ENCODE measurements around the gene GATC. TPM values are rescaled to one million over a fixed set of nuclear protein-coding genes. Genes with fewer than 3 reads are reported as not detected.
A peak's percentile ranks its signal among the peaks of the same experiment; 100 is the strongest.

Gene GATC
- total and polyA plus RNA-seq, 7 experiments from 2014 or later: 14.4 to 30.6 (median 24.6) TPM

DNA sequence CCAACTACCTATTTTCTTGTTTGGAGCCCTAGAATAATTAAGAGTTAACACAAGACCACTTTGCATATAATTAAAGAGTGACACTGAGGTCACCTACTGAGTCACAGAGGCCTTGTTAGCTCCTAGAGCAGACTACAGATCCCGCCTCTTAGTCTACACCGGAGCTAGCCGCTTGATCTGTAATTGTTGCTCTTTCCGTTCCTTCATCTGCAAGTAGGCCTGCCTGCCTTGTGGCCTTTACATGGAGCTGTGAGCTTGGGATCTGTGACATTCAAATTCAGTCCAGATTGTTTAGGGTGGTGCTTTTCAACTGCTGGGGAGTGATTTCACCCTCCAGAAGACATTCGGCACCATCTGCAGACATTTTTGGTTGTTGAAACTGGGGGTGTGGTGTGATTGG lies 44.1 kb downstream of the GATC start:
- H3K36me3 Mint-ChIP-seq: no peaks in the 10 kb centered on the region
- intact Hi-C loops (cut with micrococcal nuclease): no loop called here
- H3K4me1 ChIP-seq (ENCODE audit: control insufficient read depth in 2 of 2, insufficient read depth in 2 of 2, low read length in 2 of 2): peaks cover 3% of the 10 kb centered on the region in 2 donors
- H3K9me3 ChIP-seq (ENCODE audit: control insufficient read depth in 2 of 3, low read length in 3 of 3): no peaks in the 10 kb centered on the region
- no peak overlapping the region for H3K4me3 ChIP-seq (ENCODE audit: low read length)
- peaks cover 0 to 12% (median 6%) of the 10 kb centered on the region in 7 donors for H3K4me1 Mint-ChIP-seq
- no peaks in the 10 kb centered on the region for H3K27me3 ChIP-seq (ENCODE audit: control insufficient read depth in 2 of 2, insufficient read depth in 2 of 2, low read length in 2 of 2)
- ATAC-seq (no peak), DNase-seq (no peak)
- H3K27me3 Mint-ChIP-seq: no peaks in the 10 kb centered on the region
- H3K4me3 Mint-ChIP-seq: no peak overlapping the region
- no peaks in the 10 kb centered on the region for H3K9me3 Mint-ChIP-seq
- ChIA-PET CTCF (interaction anchor here (1.5 kb wide), 1 partner anchor 37 kb away, joined by 5 read pairs; no protein-coding TSS in a partner anchor), POLR2A (no interaction called here)
- H3K36me3 ChIP-seq (ENCODE audit: control insufficient read depth in 2 of 3, insufficient read depth in 3 of 3, low read length in 3 of 3): no peaks in the 10 kb centered on the region
- no peak overlapping the region for H3K27ac ChIP-seq (ENCODE audit: low read depth, low read length)
- peak overlapping the region in 3 of 9 donors; percentile 23 to 74 (median 53) for H3K27ac Mint-ChIP-seq

DNA sequence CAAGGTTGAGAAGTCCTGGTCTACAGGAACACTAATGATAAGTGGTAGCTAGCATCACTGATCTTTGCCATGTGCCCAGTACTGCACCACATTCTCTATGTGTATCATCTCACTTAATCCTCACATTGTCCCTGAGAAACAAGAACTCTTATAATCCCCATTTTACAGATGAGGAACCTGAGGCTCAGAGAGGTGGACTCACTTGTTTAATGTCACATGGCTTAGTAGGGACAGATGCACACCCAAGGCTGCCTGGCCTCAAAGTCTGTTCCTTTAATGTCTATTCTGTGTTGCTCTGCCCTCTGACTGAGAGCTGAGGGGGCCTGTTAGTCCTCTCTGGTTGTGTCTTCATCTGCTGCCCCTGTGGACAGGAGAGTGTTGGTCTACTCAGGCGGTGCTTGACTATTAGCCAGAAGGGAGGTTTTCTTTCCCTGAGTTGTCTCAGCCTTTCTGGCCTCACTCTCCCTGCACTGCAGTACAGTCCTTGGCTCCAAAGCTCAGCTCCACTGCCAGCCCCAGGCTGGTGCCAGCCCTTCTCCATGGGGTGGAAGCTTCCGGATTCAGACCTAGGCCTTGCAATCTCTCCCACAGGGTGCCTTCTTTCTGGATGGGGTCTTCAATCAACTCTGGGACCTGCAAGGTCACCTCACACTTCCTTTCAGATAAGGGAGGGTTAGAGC lies 44.7 kb downstream of the GATC start:
- Mint-ChIP-seq H3K36me3 (no peaks in the 10 kb centered on the region), H3K9me3 (peaks cover 0 to 2% (median 0%) of the 10 kb centered on the region in 11 donors), H3K27me3 (no peaks in the 10 kb centered on the region), H3K4me3 (no peak overlapping the region), H3K27ac (no peak overlapping the region), H3K4me1 (peaks cover 0 to 16% (median 11%) of the 10 kb centered on the region in 7 donors)
- Histone ChIP-seq H3K36me3 (ENCODE audit: control insufficient read depth in 2 of 3, insufficient read depth in 3 of 3, low read length in 3 of 3) (peaks cover 0 to under 1% (median 0%) of the 10 kb centered on the region in 3 experiments), H3K27me3 (ENCODE audit: control insufficient read depth in 2 of 2, insufficient read depth in 2 of 2, low read length in 2 of 2) (no peaks in the 10 kb centered on the region), H3K9me3 (ENCODE audit: control insufficient read depth in 2 of 3, low read length in 3 of 3) (no peaks in the 10 kb centered on the region), H3K4me1 (ENCODE audit: control insufficient read depth in 2 of 2, insufficient read depth in 2 of 2, low read length in 2 of 2) (peaks cover 4 to 5% of the 10 kb centered on the region in 2 donors), H3K4me3 (ENCODE audit: low read length) (no peak overlapping the region), H3K27ac (ENCODE audit: low read depth, low read length) (no peak overlapping the region)
- intact Hi-C loops (cut with micrococcal nuclease): no loop called here
- ATAC-seq (no peak), DNase-seq (no peak)
- ChIA-PET POLR2A (interaction anchor here (1.5 kb wide), 1 partner anchor 22 kb away, joined by 4 read pairs; no protein-coding TSS in a partner anchor), CTCF (interaction anchor here (0.5 to 1.5 kb wide), 2 partner anchors 38 to 166 kb away, joined by 4 to 5 read pairs; no protein-coding TSS in a partner anchor)

DNA sequence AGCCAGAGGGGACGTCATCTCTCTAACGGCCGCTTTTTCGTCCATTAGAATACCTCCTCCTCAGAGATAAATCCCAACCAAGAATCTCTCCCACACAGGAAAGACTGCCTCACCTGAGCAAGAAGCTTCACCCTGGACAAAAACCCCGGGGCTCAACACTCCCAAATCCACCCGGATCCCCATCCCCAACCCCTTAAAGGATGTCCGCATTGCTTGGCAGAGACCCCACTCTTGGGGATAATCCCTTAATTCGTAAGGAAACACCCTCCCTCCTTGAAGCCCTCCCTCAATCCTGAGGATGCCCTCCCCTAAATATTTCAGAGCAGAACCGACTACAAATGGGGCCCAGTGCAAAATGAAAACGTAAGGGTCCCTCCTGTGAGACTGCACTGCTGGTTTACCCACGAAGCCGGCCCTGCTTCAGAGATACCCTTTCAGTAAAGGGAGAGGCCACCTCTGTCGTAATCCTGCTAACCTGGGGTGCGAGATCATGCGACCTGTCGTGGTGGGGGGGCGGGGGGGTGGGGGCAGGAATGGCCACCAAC lies 49.0 kb downstream of the GATC start:
- Histone ChIP-seq H3K4me1 (ENCODE audit: control insufficient read depth in 2 of 2, insufficient read depth in 2 of 2, low read length in 2 of 2) (peaks cover 9% of the 10 kb centered on the region in 2 donors), H3K4me3 (ENCODE audit: low read length) (peak overlapping the region; percentile 82), H3K27me3 (ENCODE audit: control insufficient read depth in 2 of 2, insufficient read depth in 2 of 2, low read length in 2 of 2) (no peaks in the 10 kb centered on the region), H3K9me3 (ENCODE audit: control insufficient read depth in 2 of 3, low read length in 3 of 3) (no peaks in the 10 kb centered on the region), H3K27ac (ENCODE audit: low read depth, low read length) (peak overlapping the region; percentile 84), H3K36me3 (ENCODE audit: control insufficient read depth in 2 of 3, insufficient read depth in 3 of 3, low read length in 3 of 3) (peaks cover 0 to 12% (median 0%) of the 10 kb centered on the region in 3 experiments)
- ATAC-seq: no peak
- H3K36me3 Mint-ChIP-seq: peaks cover 0 to 20% (median 4%) of the 10 kb centered on the region in 5 donors
- peaks cover 13 to 42% (median 33%) of the 10 kb centered on the region in 7 donors for H3K4me1 Mint-ChIP-seq
- peak overlapping the region; percentile 83 to 98 (median 94) for H3K4me3 Mint-ChIP-seq
- DNase-seq: no peak
- H3K27ac Mint-ChIP-seq: peak overlapping the region; percentile 12 to 93 (median 69)
- intact Hi-C loops (cut with micrococcal nuclease): loop anchor here in 1 of 2 donors (1.0 kb wide), 1 partner anchor 26 kb away; the partner anchor contains the start of gene SRSF9
- ChIA-PET CTCF (interaction anchor here (1.0 kb wide), 1 partner anchor 25 kb away, joined by 3 read pairs; no protein-coding TSS in a partner anchor), POLR2A (interaction anchor here (1.1 to 3.7 kb wide), 7 partner anchors 12 to 40 kb away, joined by 3 to 34 read pairs (median 10); partner anchors contain the start of genes COQ5 and SRSF9)
- peaks cover 0 to 4% (median 0%) of the 10 kb centered on the region in 11 donors for H3K9me3 Mint-ChIP-seq
- no peaks in the 10 kb centered on the region for H3K27me3 Mint-ChIP-seq

DNA sequence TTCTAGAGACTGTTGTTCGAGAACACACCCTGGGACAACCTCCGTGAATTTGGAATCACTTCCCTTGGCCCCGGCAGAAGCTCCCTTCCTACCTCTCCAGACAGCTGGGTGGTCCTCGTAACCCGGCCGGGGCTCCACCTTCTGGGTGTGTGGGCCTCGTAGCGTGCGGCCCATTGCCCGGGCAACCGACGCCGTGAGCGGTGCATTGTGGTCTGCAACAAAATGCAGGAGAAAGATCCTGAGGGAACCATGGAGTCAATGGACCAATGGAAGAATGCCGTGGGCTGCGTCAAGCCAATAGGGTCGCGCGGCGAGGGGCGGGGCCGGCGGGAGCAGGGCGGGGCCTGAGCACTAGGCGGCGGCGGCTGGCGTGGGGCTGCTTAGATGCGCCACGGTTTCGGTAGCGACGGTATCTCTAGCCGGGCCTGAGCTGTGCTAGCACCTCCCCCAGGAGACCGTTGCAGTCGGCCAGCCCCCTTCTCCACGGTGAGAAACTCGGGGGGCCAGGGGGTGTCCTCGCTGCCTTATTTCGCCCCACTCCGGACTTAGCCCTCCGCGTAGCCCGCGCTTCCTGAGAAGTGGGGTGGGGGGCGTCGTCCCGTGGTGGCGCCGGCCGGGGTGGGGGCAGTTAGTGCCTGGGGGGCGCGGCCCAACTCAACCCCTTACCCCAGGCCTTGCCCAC lies 49.6 kb downstream of the GATC start, which contains the start of gene DYNLL1:
Gene DYNLL1 (plus strand): TSS at position 383 of the 682 bp plus-strand sequence. CDS start 309 bp downstream, outside the sequence.
- Histone ChIP-seq H3K4me3 (ENCODE audit: low read length) (peak within 1 kb of the TSS; percentile 82), H3K4me1 (ENCODE audit: control insufficient read depth in 2 of 2, insufficient read depth in 2 of 2, low read length in 2 of 2) (peaks cover 9% of the 10 kb centered on the region in 2 donors), H3K36me3 (ENCODE audit: control insufficient read depth in 2 of 3, insufficient read depth in 3 of 3, low read length in 3 of 3) (peaks cover 0 to 15% (median 0%) of the 10 kb centered on the region in 3 experiments), H3K27ac (ENCODE audit: low read depth, low read length) (peak within 1 kb of the TSS; percentile 84), H3K27me3 (ENCODE audit: control insufficient read depth in 2 of 2, insufficient read depth in 2 of 2, low read length in 2 of 2) (no peaks in the 10 kb centered on the region), H3K9me3 (ENCODE audit: control insufficient read depth in 2 of 3, low read length in 3 of 3) (no peaks in the 10 kb centered on the region)
- peaks cover 0 to 4% (median 0%) of the 10 kb centered on the region in 11 donors for H3K9me3 Mint-ChIP-seq
- ChIA-PET POLR2A (interaction anchor here (0.6 to 3.7 kb wide), 14 partner anchors 13 to 408 kb away, joined by 3 to 34 read pairs (median 5); partner anchors contain the start of genes COQ5, COX6A1, POP5 and RNU4-2), CTCF (interaction anchor here (1.6 kb wide), 1 partner anchor 23 kb away, joined by 5 read pairs; no protein-coding TSS in a partner anchor)
- intact Hi-C loops (cut with micrococcal nuclease): loop anchor here (1.0 to 2.0 kb wide), 11 partner anchors 27 to 190 kb away; partner anchors contain the start of genes COQ5 (in 2 of the 2), GATC (in 2 of the 2), SRSF9 (in 2 of the 2) and TRIAP1 (in 2 of the 2)
- peaks cover 0 to 20% (median 4%) of the 10 kb centered on the region in 5 donors for H3K36me3 Mint-ChIP-seq
- peaks cover 13 to 48% (median 33%) of the 10 kb centered on the region in 7 donors for H3K4me1 Mint-ChIP-seq
- peak within 1 kb of the TSS; percentile 58 to 94 (median 90) for H3K27ac Mint-ChIP-seq
- H3K27me3 Mint-ChIP-seq: no peaks in the 10 kb centered on the region
- DNase-seq (peak; percentile 95 to 99 (median 97)), ATAC-seq (peak; percentile 99)
- peak within 1 kb of the TSS; percentile 83 to 98 (median 94) for H3K4me3 Mint-ChIP-seq

DNA sequence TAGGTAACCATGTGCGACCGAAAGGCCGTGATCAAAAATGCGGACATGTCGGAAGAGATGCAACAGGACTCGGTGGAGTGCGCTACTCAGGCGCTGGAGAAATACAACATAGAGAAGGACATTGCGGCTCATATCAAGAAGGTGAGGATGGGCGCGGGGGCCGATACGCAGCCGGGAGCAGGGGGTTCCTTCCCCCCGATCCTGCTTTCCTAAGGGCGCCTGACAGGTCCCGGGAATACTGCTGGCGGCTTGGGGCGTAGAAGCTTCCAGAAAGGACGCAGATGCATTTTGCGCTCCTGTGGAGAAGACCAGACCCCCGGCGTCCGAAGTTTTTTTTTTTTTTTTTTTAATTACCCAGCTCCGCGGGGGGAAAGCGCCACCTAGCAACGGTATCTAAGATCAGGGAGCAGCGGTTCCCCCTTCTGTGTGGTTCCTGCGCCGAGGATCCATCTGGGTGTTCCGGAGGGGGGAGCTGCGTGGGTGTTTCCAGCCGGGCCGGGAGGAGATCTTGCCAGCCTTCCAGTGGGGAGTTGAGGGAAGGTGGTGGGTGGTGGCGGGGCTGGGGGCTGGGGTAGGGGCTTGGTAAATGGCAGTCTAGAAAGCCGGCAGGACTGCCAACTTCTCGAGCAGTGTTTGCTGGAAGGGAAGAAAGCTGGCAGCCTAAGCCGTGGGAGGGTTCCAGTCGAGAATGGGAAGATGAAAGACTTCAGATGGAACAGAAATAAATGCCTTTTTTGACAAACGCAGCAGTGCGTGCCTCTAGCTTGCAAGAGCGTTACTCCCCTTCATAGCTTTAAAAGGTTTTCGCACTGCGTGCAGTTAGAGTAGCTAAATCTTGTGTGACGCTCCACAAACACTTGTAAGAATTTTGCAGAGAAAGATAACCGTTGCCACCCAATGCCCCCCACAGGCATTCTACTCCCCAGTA lies 50.4 kb downstream of the GATC start:
- ChIA-PET CTCF (interaction anchor here (0.6 to 1.6 kb wide), 6 partner anchors 9 to 140 kb away, joined by 3 to 5 read pairs (median 3); partner anchors contain the start of gene SRSF9), POLR2A (interaction anchor here (0.6 to 3.7 kb wide), 20 partner anchors 11 to 1216 kb away, joined by 3 to 34 read pairs (median 5); partner anchors contain the start of genes COQ5, COX6A1, POP5 and RNU4-2)
- H3K36me3 Mint-ChIP-seq: peaks cover 0 to 20% (median 4%) of the 10 kb centered on the region in 5 donors
- H3K9me3 Mint-ChIP-seq: peaks cover 0 to 4% (median 0%) of the 10 kb centered on the region in 11 donors
- Histone ChIP-seq H3K27ac (ENCODE audit: low read depth, low read length) (peak overlapping the region; percentile 84), H3K36me3 (ENCODE audit: control insufficient read depth in 2 of 3, insufficient read depth in 3 of 3, low read length in 3 of 3) (peaks cover 0 to 20% (median 0%) of the 10 kb centered on the region in 3 experiments), H3K4me3 (ENCODE audit: low read length) (peak overlapping the region; percentile 82), H3K9me3 (ENCODE audit: control insufficient read depth in 2 of 3, low read length in 3 of 3) (no peaks in the 10 kb centered on the region), H3K27me3 (ENCODE audit: control insufficient read depth in 2 of 2, insufficient read depth in 2 of 2, low read length in 2 of 2) (no peaks in the 10 kb centered on the region), H3K4me1 (ENCODE audit: control insufficient read depth in 2 of 2, insufficient read depth in 2 of 2, low read length in 2 of 2) (peaks cover 9% of the 10 kb centered on the region in 2 donors)
- intact Hi-C loops (cut with micrococcal nuclease): loop anchor here (1.0 to 2.0 kb wide), 11 partner anchors 27 to 190 kb away; partner anchors contain the start of genes COQ5 (in 2 of the 2), GATC (in 2 of the 2), TRIAP1 (in 2 of the 2) and COX6A1 (in 1 of the 2)
- ATAC-seq (peak; percentile 29), DNase-seq (peak in 8 of 9 donors; percentile 16 to 56 (median 35))
- H3K4me3 Mint-ChIP-seq: peak overlapping the region; percentile 83 to 98 (median 94)
- H3K4me1 Mint-ChIP-seq: peaks cover 13 to 48% (median 33%) of the 10 kb centered on the region in 7 donors
- no peaks in the 10 kb centered on the region for H3K27me3 Mint-ChIP-seq
- H3K27ac Mint-ChIP-seq: peak overlapping the region; percentile 58 to 94 (median 88)
